Keratinocyte (primary cell): Measurements from ENCODE around the gene ITGA3.

Experiments
- EZH2 ChIP-seq: IDR thresholded peaks from one replicate; pipeline ENCODE4 v1.6.1; 2012; ENCODE audit warnings: inconsistent platforms, mild to moderate bottlenecking, low read length, moderate library complexity
- TF ChIP-seq, protein P1 (sequence below), 3 experiments: IDR thresholded peaks in 1 of 3; conservative IDR thresholded peaks in 1 of 3; optimal IDR thresholded peaks in 1 of 3; 2 replicates in 2 of 3; 3 replicates in 1 of 3; pipeline versions ENCODE3 to v1.5.1; 2011; ENCODE audit warnings: low read length in 3 of 3, mild to moderate bottlenecking in 3 of 3, moderate library complexity in 2 of 3, control low read depth in 1 of 3, inconsistent platforms in 1 of 3; ENCODE audit not compliant: insufficient read depth in 2 of 3; ENCODE audit errors: extremely low read depth in 1 of 3

DNA sequence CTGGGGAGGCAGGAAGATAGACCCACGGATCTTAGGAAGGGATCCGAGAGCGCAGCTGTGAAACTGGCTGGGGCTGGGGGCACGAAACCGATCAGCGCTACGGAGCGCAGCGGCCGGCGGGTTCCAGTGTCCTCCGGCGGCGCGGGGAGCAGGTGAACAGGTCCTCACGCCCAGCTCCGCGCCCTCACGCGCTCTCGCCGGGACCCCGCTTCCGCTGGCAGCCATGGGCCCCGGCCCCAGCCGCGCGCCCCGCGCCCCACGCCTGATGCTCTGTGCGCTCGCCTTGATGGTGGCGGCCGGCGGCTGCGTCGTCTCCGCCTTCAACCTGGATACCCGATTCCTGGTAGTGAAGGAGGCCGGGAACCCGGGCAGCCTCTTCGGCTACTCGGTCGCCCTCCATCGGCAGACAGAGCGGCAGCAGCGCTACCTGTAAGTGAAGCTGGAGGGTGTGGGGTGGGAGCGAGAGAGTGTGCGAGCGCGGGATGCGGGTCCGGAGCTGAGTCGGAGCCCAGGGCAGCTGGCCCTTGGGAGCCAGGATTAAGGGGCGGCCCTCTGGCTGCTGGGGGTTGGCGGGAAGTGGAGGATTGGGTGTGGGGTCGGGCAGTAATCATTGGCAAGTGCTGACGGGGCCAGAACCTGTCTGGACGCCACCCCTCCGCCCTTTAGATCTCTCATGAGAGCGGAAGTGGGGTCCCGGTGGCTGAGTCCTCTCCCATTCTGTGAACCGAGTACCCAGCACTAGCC is 479 bp downstream of the ITGA3 start:
- TF ChIP-seq, protein P1, sequence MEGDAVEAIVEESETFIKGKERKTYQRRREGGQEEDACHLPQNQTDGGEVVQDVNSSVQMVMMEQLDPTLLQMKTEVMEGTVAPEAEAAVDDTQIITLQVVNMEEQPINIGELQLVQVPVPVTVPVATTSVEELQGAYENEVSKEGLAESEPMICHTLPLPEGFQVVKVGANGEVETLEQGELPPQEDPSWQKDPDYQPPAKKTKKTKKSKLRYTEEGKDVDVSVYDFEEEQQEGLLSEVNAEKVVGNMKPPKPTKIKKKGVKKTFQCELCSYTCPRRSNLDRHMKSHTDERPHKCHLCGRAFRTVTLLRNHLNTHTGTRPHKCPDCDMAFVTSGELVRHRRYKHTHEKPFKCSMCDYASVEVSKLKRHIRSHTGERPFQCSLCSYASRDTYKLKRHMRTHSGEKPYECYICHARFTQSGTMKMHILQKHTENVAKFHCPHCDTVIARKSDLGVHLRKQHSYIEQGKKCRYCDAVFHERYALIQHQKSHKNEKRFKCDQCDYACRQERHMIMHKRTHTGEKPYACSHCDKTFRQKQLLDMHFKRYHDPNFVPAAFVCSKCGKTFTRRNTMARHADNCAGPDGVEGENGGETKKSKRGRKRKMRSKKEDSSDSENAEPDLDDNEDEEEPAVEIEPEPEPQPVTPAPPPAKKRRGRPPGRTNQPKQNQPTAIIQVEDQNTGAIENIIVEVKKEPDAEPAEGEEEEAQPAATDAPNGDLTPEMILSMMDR (optimal IDR thresholded peaks at IDR 0.05 in 1 of 3, IDR thresholded peaks at IDR 0.05 in 1 of 3, conservative IDR thresholded peaks at IDR 0.05 in 1 of 3; ENCODE audit: extremely low read depth in 1 of 3, insufficient read depth in 2 of 3, low read length in 3 of 3) = peak in 2 of 3 experiments; percentile 41 to 48
- TF ChIP-seq EZH2 = no peak
